HepG2 (cell line): ENCODE results near the gene RACGAP1. TPM values are rescaled to one million over a fixed set of nuclear protein-coding genes. Genes with fewer than 3 reads are reported as not detected.

Source experiments
- ATAC-seq: fragments of 200-7000 bp; cut with Tn5 transposase; 3 replicates; pipeline ENCODE4 v1.9.1; 2020; ENCODE audit warnings: mild to moderate bottlenecking, moderate library complexity
- BruUV-seq: library from RNA; stranded (reverse); fragments of 400-500 nt; replicated peaks from 2 replicates; lab custom pipeline; 2021; lab: Mats Ljungman, UMichigan
- CTCF ChIA-PET: fragments of 300-600 bp; formaldehyde crosslinking; extraction: SDS; loops from one replicate; lab custom pipeline; 2021; ENCODE audit warnings: low total read pairs, inconsistent platforms, low intra/inter-chr PET ratio; lab: Yijun Ruan, JAX
- POLR2A ChIA-PET: fragments of 350-600 bp; sonication (Branson Sonifier 250); formaldehyde crosslinking; loops from one replicate; lab custom pipeline; 2020; ENCODE audit warnings: antibody characterized with exemption, inconsistent platforms; lab: Yijun Ruan, JAX
- DNase-seq: peaks from one replicate; pipeline ENCODE4 v3.0.0-alpha.2; 2015; ENCODE audit warnings: low spot score
- FAIRE-seq: peaks from 3 replicates; lab custom pipeline; 2011; peaks lifted over from hg19 to GRCh38; lab: Jason Lieb, UNC
- H2AFZ ChIP-seq: one replicate; pipeline ENCODE4 v1.6.1; 2011; ENCODE audit warnings: low read length, inconsistent platforms
- H3K27ac ChIP-seq: fragments of 300-600 bp; 3 replicates; pipeline ENCODE4 v1.8.0; 2011; ENCODE audit warnings: mixed run types, mild to moderate bottlenecking, mixed read lengths, low read length, inconsistent platforms; ENCODE audit not compliant: insufficient read depth; ENCODE audit errors: extremely low read length
- H3K27me3 ChIP-seq, 2 experiments: fragments of 200-600 bp in 1 of 2; 2 replicates in 1 of 2; 3 replicates in 1 of 2; pipeline versions ENCODE4 v1.6.0 to v1.8.0; 2011; ENCODE audit warnings: low read length in 2 of 2, mild to moderate bottlenecking in 2 of 2, moderate library complexity in 2 of 2, inconsistent platforms in 1 of 2; ENCODE audit not compliant: insufficient read depth in 2 of 2, control insufficient read depth in 1 of 2
- H3K36me3 ChIP-seq, 2 experiments: fragments of 200-600 bp in 1 of 2; replicated peaks in 1 of 2; 2 replicates in 1 of 2; 3 replicates in 1 of 2; pipeline versions ENCODE4 v1.5.1 to v1.8.0; 2011; ENCODE audit warnings: low read length in 2 of 2, inconsistent platforms in 1 of 2; ENCODE audit not compliant: insufficient read depth in 2 of 2, control insufficient read depth in 1 of 2
- H3K4me1 ChIP-seq: 2 replicates; pipeline ENCODE4 v1.5.1; 2012; ENCODE audit warnings: low read length, inconsistent platforms; ENCODE audit not compliant: insufficient read depth
- H3K4me2 ChIP-seq: 2 replicates; pipeline ENCODE4 v1.6.0; 2011; ENCODE audit warnings: low read depth, low read length, inconsistent platforms
- H3K4me3 ChIP-seq, 3 experiments: fragments of 200-600 bp in 1 of 3; sonication (generic), shearing (Covaris generic) in 1 of 3; replicated peaks in 1 of 3; 2 replicates each; pipeline ENCODE4 v1.5.1; 2011 to 2016; ENCODE audit warnings: low read length in 3 of 3, inconsistent platforms in 2 of 3, low read depth in 2 of 3, mild to moderate bottlenecking in 2 of 3, control low read depth in 1 of 3, mixed read lengths in 1 of 3; ENCODE audit not compliant: insufficient read depth in 1 of 3
- H3K79me2 ChIP-seq: one replicate; pipeline ENCODE4 v1.6.1; 2011; ENCODE audit warnings: low read length, inconsistent platforms; ENCODE audit not compliant: insufficient read depth
- H3K9ac ChIP-seq: 2 replicates; pipeline ENCODE4 v1.6.0; 2011; ENCODE audit warnings: mild to moderate bottlenecking, low read depth, low read length, inconsistent platforms; ENCODE audit not compliant: insufficient read depth
- H3K9me3 ChIP-seq: 2 replicates; pipeline ENCODE4 v1.5.1; 2012; ENCODE audit warnings: mild to moderate bottlenecking, low read length
- H4K20me1 ChIP-seq: 2 replicates; pipeline ENCODE4 v1.6.0; 2011; ENCODE audit warnings: inconsistent platforms, mild to moderate bottlenecking, low read length, moderate library complexity; ENCODE audit not compliant: insufficient read depth
- FOSL2 ChIP-seq: sonication (generic); formaldehyde crosslinking; IDR thresholded peaks from 2 replicates; pipeline ENCODE4 v1.4.0; 2020; ENCODE audit warnings: missing genetic modification reagents
- ISL2 ChIP-seq: sonication (generic); formaldehyde crosslinking; IDR thresholded peaks from 2 replicates; pipeline ENCODE4 v1.5.0; 2020; ENCODE audit warnings: missing genetic modification reagents
- KAT2B ChIP-seq: fragments of 150-350 bp; IDR thresholded peaks from 2 replicates; pipeline ENCODE4 v1.6.1; 2014; ENCODE audit warnings: low read depth, low read length, borderline replicate concordance
- KDM2A ChIP-seq: sonication (generic); formaldehyde crosslinking; IDR thresholded peaks from 2 replicates; pipeline ENCODE4 v1.4.0; 2020; ENCODE audit warnings: low read depth, missing genetic modification reagents, borderline replicate concordance
- MAFK ChIP-seq, 2 experiments: IDR thresholded peaks in 1 of 2; conservative IDR thresholded peaks in 1 of 2; 2 replicates each; pipeline ENCODE4 v1.6.1; 2011; ENCODE audit warnings: improper control_type of control experiment in 2 of 2, low read length in 2 of 2
- ZNF552 ChIP-seq: sonication (generic); formaldehyde crosslinking; IDR thresholded peaks from 2 replicates; pipeline ENCODE4 v1.9.0; 2022; ENCODE audit warnings: missing genetic modification reagents, mild to moderate bottlenecking, borderline replicate concordance
- ZNF619 ChIP-seq: sonication (generic); formaldehyde crosslinking; IDR thresholded peaks from 2 replicates; pipeline ENCODE4 v1.4.0; 2020; ENCODE audit warnings: mild to moderate bottlenecking, missing genetic modification reagents
- ZNF816 ChIP-seq: sonication (generic); formaldehyde crosslinking; IDR thresholded peaks from 2 replicates; pipeline ENCODE4 v1.8.0; 2022; ENCODE audit warnings: missing genetic modification reagents, mild to moderate bottlenecking, borderline replicate concordance
- ZNF883 ChIP-seq: sonication (generic); formaldehyde crosslinking; IDR thresholded peaks from 2 replicates; pipeline ENCODE4 v1.5.1; 2020; ENCODE audit warnings: mild to moderate bottlenecking, missing genetic modification reagents; ENCODE audit errors: not compliant biosample characterization
- WGBS: methylation state at CpG from one replicate; pipeline ENCODE4 v1.1.6; 2017; ENCODE audit warnings: low lambda C conversion rate; 5-methylcytosine and 5-hydroxymethylcytosine counted together
- in situ Hi-C: cut with HindIII; loops from 2 replicates; pipeline ENCODE4 v1.10.0; 2017; ENCODE audit warnings: low pct_unique_long_range_greater_than_20kb; ENCODE audit not compliant: extremely low pct_ligation_motif_present
- intact Hi-C: fragments of 100-400 bp; cut with micrococcal nuclease; formaldehyde crosslinking; loops from one replicate; pipeline ENCODE4 v1.10.0; 2022; ENCODE audit not compliant: unreplicated experiment
- polyA plus RNA-seq, 8 experiments: library from polyadenylated mRNA; depleted of rRNA in 3 of 8; stranded (reverse) in 7 of 8; unstranded in 1 of 8; fragments of >200 nt; fragmentation: Illumina TruSeq in 4 of 8; extraction: Trizol in 4 of 8; gene quantifications; 2 replicates each; pipeline versions ENCODE4 v1.2.1 to v1.2.3, GENCODE V29; 2011 to 2016; ENCODE audit warnings: low read depth in 4 of 8, missing spikeins in 1 of 8, mixed read lengths in 1 of 8; ENCODE audit not compliant: insufficient read depth in 1 of 8
- total RNA-seq, 5 experiments: library from RNA; depleted of rRNA; stranded (reverse); fragments of >200 nt; fragmentation: Illumina TruSeq; extraction: Trizol; gene quantifications; 2 replicates each; pipeline ENCODE4 v1.2.3, GENCODE V29; 2016; ENCODE audit warnings: low read depth in 1 of 5
- TF ChIP-seq, protein P1 (sequence below): IDR thresholded peaks from 2 replicates; pipeline ENCODE4 v1.6.1; 2016; ENCODE audit warnings: mild to moderate bottlenecking, missing biosample characterization, missing genetic modification reagents
- TF ChIP-seq, protein P2 (sequence below): sonication (generic); formaldehyde crosslinking; IDR thresholded peaks from 2 replicates; pipeline ENCODE4 v1.5.1; 2020; ENCODE audit warnings: missing genetic modification reagents, mild to moderate bottlenecking, borderline replicate concordance
- TF ChIP-seq, protein P3 (sequence below): sonication (generic); formaldehyde crosslinking; IDR thresholded peaks from 2 replicates; pipeline ENCODE4 v1.4.0; 2020; ENCODE audit warnings: mild to moderate bottlenecking, missing genetic modification reagents
- TF ChIP-seq, protein P4 (sequence below): sonication (generic); formaldehyde crosslinking; IDR thresholded peaks from 2 replicates; pipeline ENCODE4 v1.4.0; 2020; ENCODE audit warnings: mild to moderate bottlenecking, missing genetic modification reagents, borderline replicate concordance
- TF ChIP-seq, protein P5 (sequence below): sonication (generic); formaldehyde crosslinking; IDR thresholded peaks from 2 replicates; pipeline ENCODE4 v1.4.0; 2020; ENCODE audit warnings: missing genetic modification reagents; ENCODE audit errors: not compliant biosample characterization
- TF ChIP-seq, protein P6 (sequence below): IDR thresholded peaks from 2 replicates; pipeline ENCODE4 v1.6.1; 2016; ENCODE audit warnings: low read depth, borderline replicate concordance

RACGAP1 gene
- total and polyA plus RNA-seq, 2 of the 13 experiments (the other 11 are each of a cell fraction or from before 2014, with no cell fraction given) = 16.7 to 57.9 TPM

DNA sequence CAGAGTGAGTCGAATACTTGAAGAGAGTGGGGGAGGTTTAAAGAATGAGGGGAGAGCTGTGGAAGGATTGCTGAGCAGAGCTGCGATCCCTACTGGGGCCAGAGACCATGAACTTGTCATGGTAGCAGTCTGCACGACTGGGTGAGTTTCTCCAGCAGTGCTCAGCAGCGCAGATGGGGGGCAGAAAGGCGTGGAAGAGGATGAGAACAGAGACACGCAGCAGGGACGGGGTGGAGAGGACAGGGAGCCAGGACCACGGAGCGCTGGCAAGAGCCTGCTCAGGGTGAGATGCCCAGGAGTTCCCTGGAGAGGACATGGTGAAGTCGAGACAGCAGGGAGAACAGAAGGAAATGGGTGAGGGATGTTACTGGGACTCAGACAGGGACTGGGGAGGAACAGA is 54.6 kb downstream of the RACGAP1 start:
- Histone ChIP-seq H3K27me3 (peaks cover 2 to 51% of the 10 kb centered on the region in 2 experiments), H3K4me1 (peaks cover 63% of the 10 kb centered on the region), H2AFZ (no peak overlapping the region), H3K79me2 (no peaks in the 10 kb centered on the region), H3K4me3 (no peak overlapping the region), H4K20me1 (no peaks in the 10 kb centered on the region), H3K9ac (no peak overlapping the region), H3K9me3 (no peaks in the 10 kb centered on the region), H3K4me2 (no peak overlapping the region), H3K36me3 (no peaks in the 10 kb centered on the region), H3K27ac (no peak overlapping the region)
- ATAC-seq = no peak
- TF ChIP-seq ZNF816 (CRISPR knock-in tag) = no peak
- TF ChIP-seq, protein P1, sequence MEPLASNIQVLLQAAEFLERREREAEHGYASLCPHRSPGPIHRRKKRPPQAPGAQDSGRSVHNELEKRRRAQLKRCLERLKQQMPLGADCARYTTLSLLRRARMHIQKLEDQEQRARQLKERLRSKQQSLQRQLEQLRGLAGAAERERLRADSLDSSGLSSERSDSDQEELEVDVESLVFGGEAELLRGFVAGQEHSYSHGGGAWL (CRISPR knock-in tag) = no peak
- TF ChIP-seq ISL2 (CRISPR knock-in tag) = no peak
- TF ChIP-seq MAFK (conservative IDR thresholded peaks at IDR 0.05 in 1 of 2, IDR thresholded peaks at IDR 0.05 in 1 of 2; ENCODE audit: low read length in 2 of 2) = no peak
- TF ChIP-seq ZNF552 (CRISPR knock-in tag) = no peak
- TF ChIP-seq KAT2B = no peak
- TF ChIP-seq, protein P2, sequence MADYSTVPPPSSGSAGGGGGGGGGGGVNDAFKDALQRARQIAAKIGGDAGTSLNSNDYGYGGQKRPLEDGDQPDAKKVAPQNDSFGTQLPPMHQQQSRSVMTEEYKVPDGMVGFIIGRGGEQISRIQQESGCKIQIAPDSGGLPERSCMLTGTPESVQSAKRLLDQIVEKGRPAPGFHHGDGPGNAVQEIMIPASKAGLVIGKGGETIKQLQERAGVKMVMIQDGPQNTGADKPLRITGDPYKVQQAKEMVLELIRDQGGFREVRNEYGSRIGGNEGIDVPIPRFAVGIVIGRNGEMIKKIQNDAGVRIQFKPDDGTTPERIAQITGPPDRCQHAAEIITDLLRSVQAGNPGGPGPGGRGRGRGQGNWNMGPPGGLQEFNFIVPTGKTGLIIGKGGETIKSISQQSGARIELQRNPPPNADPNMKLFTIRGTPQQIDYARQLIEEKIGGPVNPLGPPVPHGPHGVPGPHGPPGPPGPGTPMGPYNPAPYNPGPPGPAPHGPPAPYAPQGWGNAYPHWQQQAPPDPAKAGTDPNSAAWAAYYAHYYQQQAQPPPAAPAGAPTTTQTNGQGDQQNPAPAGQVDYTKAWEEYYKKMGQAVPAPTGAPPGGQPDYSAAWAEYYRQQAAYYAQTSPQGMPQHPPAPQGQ = no peak
- TF ChIP-seq ZNF883 (CRISPR knock-in tag) = no peak
- TF ChIP-seq KDM2A = no peak
- TF ChIP-seq, protein P3, sequence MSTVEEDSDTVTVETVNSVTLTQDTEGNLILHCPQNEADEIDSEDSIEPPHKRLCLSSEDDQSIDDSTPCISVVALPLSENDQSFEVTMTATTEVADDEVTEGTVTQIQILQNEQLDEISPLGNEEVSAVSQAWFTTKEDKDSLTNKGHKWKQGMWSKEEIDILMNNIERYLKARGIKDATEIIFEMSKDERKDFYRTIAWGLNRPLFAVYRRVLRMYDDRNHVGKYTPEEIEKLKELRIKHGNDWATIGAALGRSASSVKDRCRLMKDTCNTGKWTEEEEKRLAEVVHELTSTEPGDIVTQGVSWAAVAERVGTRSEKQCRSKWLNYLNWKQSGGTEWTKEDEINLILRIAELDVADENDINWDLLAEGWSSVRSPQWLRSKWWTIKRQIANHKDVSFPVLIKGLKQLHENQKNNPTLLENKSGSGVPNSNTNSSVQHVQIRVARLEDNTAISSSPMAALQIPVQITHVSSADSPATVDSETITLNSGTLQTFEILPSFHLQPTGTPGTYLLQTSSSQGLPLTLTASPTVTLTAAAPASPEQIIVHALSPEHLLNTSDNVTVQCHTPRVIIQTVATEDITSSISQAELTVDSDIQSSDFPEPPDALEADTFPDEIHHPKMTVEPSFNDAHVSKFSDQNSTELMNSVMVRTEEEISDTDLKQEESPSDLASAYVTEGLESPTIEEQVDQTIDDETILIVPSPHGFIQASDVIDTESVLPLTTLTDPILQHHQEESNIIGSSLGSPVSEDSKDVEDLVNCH = no peak
- no peak for TF ChIP-seq ZNF619 (CRISPR knock-in tag)
- TF ChIP-seq, protein P4, sequence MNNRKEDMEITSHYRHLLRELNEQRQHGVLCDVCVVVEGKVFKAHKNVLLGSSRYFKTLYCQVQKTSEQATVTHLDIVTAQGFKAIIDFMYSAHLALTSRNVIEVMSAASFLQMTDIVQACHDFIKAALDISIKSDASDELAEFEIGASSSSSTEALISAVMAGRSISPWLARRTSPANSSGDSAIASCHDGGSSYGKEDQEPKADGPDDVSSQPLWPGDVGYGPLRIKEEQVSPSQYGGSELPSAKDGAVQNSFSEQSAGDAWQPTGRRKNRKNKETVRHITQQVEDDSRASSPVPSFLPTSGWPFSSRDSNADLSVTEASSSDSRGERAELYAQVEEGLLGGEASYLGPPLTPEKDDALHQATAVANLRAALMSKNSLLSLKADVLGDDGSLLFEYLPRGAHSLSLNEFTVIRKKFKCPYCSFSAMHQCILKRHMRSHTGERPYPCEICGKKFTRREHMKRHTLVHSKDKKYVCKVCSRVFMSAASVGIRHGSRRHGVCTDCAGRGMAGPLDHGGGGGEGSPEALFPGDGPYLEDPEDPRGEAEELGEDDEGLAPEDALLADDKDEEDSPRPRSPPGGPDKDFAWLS (CRISPR knock-in tag) = no peak
- TF ChIP-seq FOSL2 (CRISPR knock-in tag) = no peak
- TF ChIP-seq, protein P5, sequence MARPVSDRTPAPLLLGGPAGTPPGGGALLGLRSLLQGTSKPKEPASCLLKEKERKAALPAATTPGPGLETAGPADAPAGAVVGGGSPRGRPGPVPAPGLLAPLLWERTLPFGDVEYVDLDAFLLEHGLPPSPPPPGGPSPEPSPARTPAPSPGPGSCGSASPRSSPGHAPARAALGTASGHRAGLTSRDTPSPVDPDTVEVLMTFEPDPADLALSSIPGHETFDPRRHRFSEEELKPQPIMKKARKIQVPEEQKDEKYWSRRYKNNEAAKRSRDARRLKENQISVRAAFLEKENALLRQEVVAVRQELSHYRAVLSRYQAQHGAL (CRISPR knock-in tag) = no peak
- TF ChIP-seq, protein P6, sequence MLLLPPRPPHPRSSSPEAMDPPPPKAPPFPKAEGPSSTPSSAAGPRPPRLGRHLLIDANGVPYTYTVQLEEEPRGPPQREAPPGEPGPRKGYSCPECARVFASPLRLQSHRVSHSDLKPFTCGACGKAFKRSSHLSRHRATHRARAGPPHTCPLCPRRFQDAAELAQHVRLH (CRISPR knock-in tag) = no peak
- BruUV-seq = no TSS peak
- CTCF ChIA-PET = no interaction called here
- no peak for FAIRE-seq
- POLR2A ChIA-PET = no interaction called here
- in situ Hi-C loops (loop anchor here (5.0 kb wide), 1 partner anchor 87 kb away; the partner anchor contains the start of gene ASIC1), intact Hi-C loops (loop anchor here (1.0 kb wide), 1 partner anchor 86 kb away; no protein-coding TSS in a partner anchor)
- no peak for DNase-seq
- WGBS = 31% methylated on average over 10 of the region's 10 CpGs
